ENCODE results near the gene VAMP7.
"Not testable (repeated sequence)": the region's sequence is repeated elsewhere in the genome, so short reads cannot be mapped to it uniquely, and the experiment has no call there.

The VAMP7 gene

DNA sequence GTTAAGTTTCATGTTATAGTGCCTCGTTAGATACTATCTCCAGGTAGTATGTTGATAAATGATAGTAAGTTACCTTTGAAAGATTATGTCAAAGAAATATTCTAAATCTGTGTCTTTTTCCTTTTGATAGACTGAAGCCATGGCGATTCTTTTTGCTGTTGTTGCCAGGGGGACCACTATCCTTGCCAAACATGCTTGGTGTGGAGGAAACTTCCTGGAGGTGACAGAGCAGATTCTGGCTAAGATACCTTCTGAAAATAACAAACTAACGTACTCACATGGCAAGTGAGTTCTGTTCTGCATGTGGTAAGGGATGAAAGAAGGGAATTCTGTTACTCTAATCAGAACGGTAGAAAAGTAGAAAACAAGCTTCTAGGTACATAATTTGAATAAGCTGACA is 8.2 kb downstream of the VAMP7 start:
- ATAC-seq (no peak), DNase-seq (no peak)
- Mint-ChIP-seq H3K4me1 (peaks cover 14% of the 10 kb centered on the region), H3K27me3 (no peaks in the 10 kb centered on the region), H3K9me3 (peaks cover 0 to 6% of the 10 kb centered on the region in 2 donors), H3K4me3 (no peak overlapping the region), H3K27ac (no peak overlapping the region)

DNA sequence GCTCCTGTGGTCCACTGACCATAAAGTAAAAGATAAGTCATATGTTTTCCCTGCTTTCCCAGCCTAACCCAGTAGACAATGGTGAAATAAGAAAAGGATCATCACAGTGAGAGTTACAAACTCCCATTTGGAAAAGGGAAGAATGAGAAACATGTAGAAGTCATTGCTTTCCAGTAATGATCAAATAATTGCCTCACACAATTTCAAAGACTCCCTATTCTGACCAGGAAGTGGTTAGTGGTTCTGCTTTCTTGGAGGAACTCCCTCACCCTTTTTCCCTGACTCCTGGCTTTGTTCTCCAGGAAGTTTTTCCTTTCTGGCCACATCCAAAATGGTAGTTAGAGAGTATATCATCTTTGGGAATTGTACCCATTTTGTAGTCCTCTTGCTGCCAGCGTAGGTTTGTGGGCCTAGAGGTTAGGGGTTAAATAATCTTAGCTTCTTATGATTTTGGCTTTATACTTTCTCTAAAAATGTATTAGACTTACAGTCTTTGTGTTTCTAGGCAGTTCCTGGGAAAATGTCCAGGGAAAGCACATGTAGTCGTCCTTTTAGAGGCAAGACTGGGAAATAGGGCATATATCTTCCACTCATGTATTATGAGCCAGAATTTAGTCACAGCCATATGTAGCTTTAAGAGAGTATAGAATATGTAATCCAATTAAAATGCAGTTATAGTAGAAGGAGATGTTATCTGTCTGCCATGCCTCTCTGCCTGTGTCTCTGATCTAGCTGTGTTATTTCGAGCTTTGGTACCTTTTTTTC is 10.5 kb downstream of the VAMP7 start:
- peaks cover 0 to 6% of the 10 kb centered on the region in 2 donors for H3K9me3 Mint-ChIP-seq
- peak overlapping the region in 1 of 2 donors; percentile 29 for H3K27ac Mint-ChIP-seq
- H3K4me1 Mint-ChIP-seq = peaks cover 14% of the 10 kb centered on the region
- ATAC-seq = no peak
- H3K27me3 Mint-ChIP-seq = no peaks in the 10 kb centered on the region
- DNase-seq = no peak
- H3K4me3 Mint-ChIP-seq = no peak overlapping the region

GRCh38 chrX:155893521-155893920 is 12.4 kb downstream of the VAMP7 start:
- no peak for DNase-seq
- no peaks in the 10 kb centered on the region for H3K9me3 Mint-ChIP-seq
- H3K4me3 Mint-ChIP-seq = no peak overlapping the region
- no peaks in the 10 kb centered on the region for H3K27me3 Mint-ChIP-seq
- peaks cover 6% of the 10 kb centered on the region for H3K4me1 Mint-ChIP-seq
- no peak for ATAC-seq
- no peak overlapping the region for H3K27ac Mint-ChIP-seq

- ATAC-seq (no peak), DNase-seq (no peak)
- no peak overlapping the region for H3K27ac Mint-ChIP-seq
- no peaks in the 10 kb centered on the region for H3K9me3 Mint-ChIP-seq
- no peak overlapping the region for H3K4me3 Mint-ChIP-seq
- H3K4me1 Mint-ChIP-seq = peaks cover 6% of the 10 kb centered on the region
- no peaks in the 10 kb centered on the region for H3K27me3 Mint-ChIP-seq
Measured at GRCh38 chrX:155896512-155896911, 15.4 kb downstream of the VAMP7 start.

DNA sequence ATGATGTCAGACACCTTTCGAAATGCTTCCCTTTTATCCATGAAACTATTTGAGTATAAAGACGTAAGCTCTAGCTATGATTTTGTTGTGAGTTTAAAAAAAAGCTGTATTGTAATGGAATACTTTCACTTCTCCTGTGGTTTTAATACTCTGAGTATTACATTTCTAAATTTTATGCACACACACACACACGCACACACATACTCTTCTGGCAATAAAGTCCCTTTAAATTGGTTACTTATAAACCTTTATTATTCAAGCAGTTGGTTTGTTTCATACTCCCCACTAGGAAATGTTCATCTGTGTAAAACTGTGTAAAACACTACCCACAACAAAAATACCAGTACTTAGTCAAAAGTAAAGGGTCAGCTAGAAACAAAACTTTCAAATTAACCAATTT is 18.2 kb downstream of the VAMP7 start:
- ATAC-seq (no peak), DNase-seq (no peak)
- Mint-ChIP-seq H3K27me3 (no peaks in the 10 kb centered on the region), H3K4me3 (no peak overlapping the region), H3K9me3 (no peaks in the 10 kb centered on the region), H3K27ac (no peak overlapping the region), H3K4me1 (peaks cover 6% of the 10 kb centered on the region)

DNA sequence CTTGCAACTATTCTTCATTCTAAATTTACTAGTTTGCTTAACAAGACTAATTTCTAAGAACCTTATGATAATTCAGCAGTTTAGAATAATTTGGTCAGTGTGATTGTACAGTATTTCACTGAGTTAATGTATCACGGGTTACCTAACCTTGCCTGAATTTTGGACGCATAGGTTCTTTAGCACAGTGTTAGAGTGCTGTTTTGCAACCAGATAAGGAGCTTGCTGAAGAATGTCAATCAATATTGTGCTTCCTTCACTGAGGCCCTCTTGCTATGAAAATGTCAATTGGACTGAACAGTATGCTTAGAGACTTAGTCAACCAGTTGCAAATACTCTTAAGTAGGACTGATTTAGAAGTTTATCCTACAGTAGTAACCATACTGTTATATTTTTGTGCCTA is 19.6 kb downstream of the VAMP7 start:
- no peaks in the 10 kb centered on the region for H3K4me1 Mint-ChIP-seq
- ATAC-seq = no peak
- H3K27me3 Mint-ChIP-seq = no peaks in the 10 kb centered on the region
- no peak overlapping the region for H3K4me3 Mint-ChIP-seq
- DNase-seq = no peak
- no peak overlapping the region for H3K27ac Mint-ChIP-seq
- H3K9me3 Mint-ChIP-seq = no peaks in the 10 kb centered on the region

- H3K27me3 Mint-ChIP-seq, DNase-seq, H3K4me1 Mint-ChIP-seq, H3K4me3 Mint-ChIP-seq, H3K27ac Mint-ChIP-seq, ATAC-seq: not testable (repeated sequence)
- H3K9me3 Mint-ChIP-seq = peaks cover 17 to 18% of the 10 kb centered on the region in 2 donors
Measured at GRCh38 chrX:155907661-155908060, 26.5 kb downstream of the VAMP7 start.

DNA sequence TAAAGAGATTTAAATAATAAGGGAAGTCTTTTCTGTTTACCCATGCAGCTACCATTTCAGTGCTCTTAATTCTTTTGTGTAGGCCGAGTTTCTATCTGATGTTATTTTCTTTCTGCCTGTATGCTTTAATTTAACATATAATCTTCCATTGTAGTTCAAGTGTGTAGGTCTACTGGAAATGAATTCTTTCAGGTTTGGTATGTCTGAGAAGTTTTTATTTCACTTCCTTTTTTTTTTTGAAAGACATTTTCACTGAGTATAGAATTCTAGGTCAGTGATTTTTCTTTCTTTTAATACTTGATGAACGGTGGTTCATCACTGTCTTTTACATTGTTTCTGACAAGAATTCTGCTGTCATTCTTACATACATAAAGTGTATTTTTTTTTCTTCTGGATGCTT is 42.1 kb downstream of the VAMP7 start:
- DNase-seq = no peak
- Mint-ChIP-seq H3K4me3 (no peak overlapping the region), H3K27ac (no peak overlapping the region), H3K27me3 (no peaks in the 10 kb centered on the region), H3K4me1 (no peaks in the 10 kb centered on the region), H3K9me3 (peaks cover 15 to 24% of the 10 kb centered on the region in 2 donors)
- no peak for ATAC-seq

DNA sequence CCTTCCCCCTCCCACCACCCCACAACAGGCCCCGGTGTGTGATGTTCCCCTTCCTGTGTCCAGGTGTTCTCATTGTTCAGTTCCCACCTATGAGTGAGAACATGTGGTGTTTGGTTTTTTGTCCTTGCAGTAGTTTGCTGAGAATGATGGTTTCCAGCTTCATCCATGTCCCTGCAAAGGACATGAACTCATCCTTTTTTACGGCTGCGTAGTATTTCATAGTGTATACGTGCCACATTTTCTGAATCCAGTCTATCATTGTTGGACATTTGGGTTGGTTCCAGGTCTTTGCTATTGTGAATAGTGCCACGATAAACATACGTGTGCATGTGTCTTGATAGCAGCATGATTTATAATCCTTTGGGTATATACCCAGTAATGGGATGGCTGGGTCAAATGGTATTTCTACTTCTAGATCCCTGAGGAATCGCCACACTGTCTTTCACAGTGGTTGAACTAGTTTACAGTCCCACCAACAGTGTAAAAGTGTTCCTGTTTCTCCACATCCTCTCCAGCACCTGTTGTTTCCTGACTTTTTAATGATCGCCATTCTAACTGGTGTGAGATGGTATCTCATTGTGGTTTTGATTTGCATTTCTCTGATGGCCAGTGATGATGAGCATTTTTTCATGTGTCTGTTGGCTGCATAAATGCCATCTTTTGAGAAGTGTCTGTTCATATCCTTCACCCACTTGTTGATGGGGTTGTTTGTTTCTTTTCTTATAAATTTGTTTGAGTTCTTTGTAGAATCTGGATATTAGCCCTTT is 49.9 kb downstream of the VAMP7 start:
- H3K27ac Mint-ChIP-seq, ATAC-seq, H3K4me1 Mint-ChIP-seq, H3K27me3 Mint-ChIP-seq, H3K4me3 Mint-ChIP-seq, DNase-seq: not testable (repeated sequence)
- H3K9me3 Mint-ChIP-seq = peaks cover 34 to 39% of the 10 kb centered on the region in 2 donors

- peak overlapping the region in 1 of 2 donors; percentile 60 for H3K27ac Mint-ChIP-seq
- H3K4me1 Mint-ChIP-seq = no peaks in the 10 kb centered on the region
- no peak for ATAC-seq
- no peaks in the 10 kb centered on the region for H3K27me3 Mint-ChIP-seq
- peaks cover 5 to 7% of the 10 kb centered on the region in 2 donors for H3K9me3 Mint-ChIP-seq
- DNase-seq = no peak
- H3K4me3 Mint-ChIP-seq = no peak overlapping the region
Measured at GRCh38 chrX:155938132-155938531, 57.0 kb downstream of the VAMP7 start.

DNA sequence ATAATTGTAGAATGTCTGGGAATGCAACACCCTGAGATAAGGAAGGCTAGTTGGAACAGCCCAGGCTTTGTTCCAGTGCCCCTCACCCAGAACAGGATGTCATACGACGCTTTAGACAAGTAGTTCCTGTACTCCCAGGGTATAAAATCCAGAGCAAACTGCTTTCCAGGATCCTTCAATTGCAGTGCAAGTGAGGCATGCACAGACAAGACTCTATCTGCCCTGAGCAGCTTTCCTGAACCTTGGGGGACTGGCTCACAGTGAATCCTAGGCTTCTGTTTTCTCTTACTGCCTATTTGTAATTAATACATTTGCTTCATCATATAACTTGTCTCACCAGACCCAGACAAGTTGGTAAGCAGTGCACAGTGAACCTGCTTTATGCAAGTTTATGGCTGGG is 68.0 kb downstream of the VAMP7 start:
- no peak for DNase-seq
- Mint-ChIP-seq H3K4me1 (no peaks in the 10 kb centered on the region), H3K27me3 (no peaks in the 10 kb centered on the region), H3K4me3 (no peak overlapping the region), H3K27ac (no peak overlapping the region), H3K9me3 (peaks cover 7 to 12% of the 10 kb centered on the region in 2 donors)
- ATAC-seq = no peak

- H3K27me3 Mint-ChIP-seq = no peaks in the 10 kb centered on the region
- ATAC-seq = no peak
- H3K4me3 Mint-ChIP-seq = no peak overlapping the region
- no peak overlapping the region for H3K27ac Mint-ChIP-seq
- H3K9me3 Mint-ChIP-seq = peaks cover 1 to 5% of the 10 kb centered on the region in 2 donors
- DNase-seq = no peak
- H3K4me1 Mint-ChIP-seq = no peaks in the 10 kb centered on the region
Measured at GRCh38 chrX:155951237-155951789, 70.2 kb downstream of the VAMP7 start.

DNA sequence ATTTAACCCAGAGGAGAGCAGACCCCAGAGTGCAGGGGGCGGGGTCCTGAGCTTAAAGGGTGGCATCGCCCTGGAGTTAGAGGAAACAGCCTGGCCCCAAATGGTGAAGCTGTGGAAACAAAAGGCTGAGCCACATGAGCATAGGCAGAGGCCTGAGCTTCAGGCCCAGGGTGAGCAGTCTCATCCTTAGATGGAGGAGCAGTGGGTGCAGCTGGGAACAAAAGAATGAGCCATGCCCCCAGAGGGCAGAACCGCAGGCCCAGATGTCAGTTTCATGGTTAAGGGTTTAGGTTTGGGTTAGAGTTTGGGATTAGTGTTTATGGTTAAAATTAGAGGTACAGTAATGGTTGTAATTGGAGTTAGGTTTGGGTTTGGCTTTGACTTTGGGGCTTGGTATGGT is 71.9 kb downstream of the VAMP7 start:
- DNase-seq = no peak
- ATAC-seq = no peak
- Mint-ChIP-seq H3K9me3 (peaks cover 0 to 5% of the 10 kb centered on the region in 2 donors), H3K27me3 (no peaks in the 10 kb centered on the region), H3K4me3 (no peak overlapping the region), H3K27ac (no peak overlapping the region), H3K4me1 (no peaks in the 10 kb centered on the region)

- peaks cover 0 to 5% of the 10 kb centered on the region in 2 donors for H3K9me3 Mint-ChIP-seq
- ATAC-seq (no peak), DNase-seq (no peak)
- no peaks in the 10 kb centered on the region for H3K4me1 Mint-ChIP-seq
- no peak overlapping the region for H3K4me3 Mint-ChIP-seq
- H3K27ac Mint-ChIP-seq = no peak overlapping the region
- H3K27me3 Mint-ChIP-seq = no peaks in the 10 kb centered on the region
Measured at GRCh38 chrX:155954793-155955192, 73.6 kb downstream of the VAMP7 start.

GRCh38 chrX:155956099-155956498 is 75.0 kb downstream of the VAMP7 start:
- ATAC-seq (no peak), DNase-seq (no peak)
- no peak overlapping the region for H3K27ac Mint-ChIP-seq
- H3K4me3 Mint-ChIP-seq = no peak overlapping the region
- no peaks in the 10 kb centered on the region for H3K27me3 Mint-ChIP-seq
- peaks cover 0 to 5% of the 10 kb centered on the region in 2 donors for H3K9me3 Mint-ChIP-seq
- no peaks in the 10 kb centered on the region for H3K4me1 Mint-ChIP-seq

- Mint-ChIP-seq H3K27ac (no peak overlapping the region), H3K9me3 (peaks cover 0 to 5% of the 10 kb centered on the region in 2 donors)
- no peak for ATAC-seq
Measured at GRCh38 chrX:155956649-155957048, 75.5 kb downstream of the VAMP7 start.

More at GRCh38 chrX:155956649-155957048, 75.5 kb downstream of the VAMP7 start:
- Mint-ChIP-seq H3K4me1 (no peaks in the 10 kb centered on the region), H3K27me3 (no peaks in the 10 kb centered on the region), H3K4me3 (no peak overlapping the region)
- no peak for DNase-seq
